HepG2 (cell line): ENCODE results near the gene PDE1C. TPM values are rescaled to one million over a fixed set of nuclear protein-coding genes. Genes with fewer than 3 reads are reported as not detected.

Experiments
- ATAC-seq: fragments of 200-7000 bp; cut with Tn5 transposase; 3 replicates; pipeline ENCODE4 v1.9.1; 2020; ENCODE audit warnings: mild to moderate bottlenecking, moderate library complexity
- BruUV-seq: library from RNA; stranded (reverse); fragments of 400-500 nt; replicated peaks from 2 replicates; lab custom pipeline; 2021; lab: Mats Ljungman, UMichigan
- CTCF ChIA-PET: fragments of 300-600 bp; formaldehyde crosslinking; extraction: SDS; loops from one replicate; lab custom pipeline; 2021; ENCODE audit warnings: low total read pairs, inconsistent platforms, low intra/inter-chr PET ratio; lab: Yijun Ruan, JAX
- POLR2A ChIA-PET: fragments of 350-600 bp; sonication (Branson Sonifier 250); formaldehyde crosslinking; loops from one replicate; lab custom pipeline; 2020; ENCODE audit warnings: antibody characterized with exemption, inconsistent platforms; lab: Yijun Ruan, JAX
- DNase-seq: peaks from one replicate; pipeline ENCODE4 v3.0.0-alpha.2; 2015; ENCODE audit warnings: low spot score
- FAIRE-seq: peaks from 3 replicates; lab custom pipeline; 2011; peaks lifted over from hg19 to GRCh38; lab: Jason Lieb, UNC
- H2AFZ ChIP-seq: one replicate; pipeline ENCODE4 v1.6.1; 2011; ENCODE audit warnings: low read length, inconsistent platforms
- H3K27ac ChIP-seq: fragments of 300-600 bp; 3 replicates; pipeline ENCODE4 v1.8.0; 2011; ENCODE audit warnings: mixed run types, mild to moderate bottlenecking, mixed read lengths, low read length, inconsistent platforms; ENCODE audit not compliant: insufficient read depth; ENCODE audit errors: extremely low read length
- H3K27me3 ChIP-seq, 2 experiments: fragments of 200-600 bp in 1 of 2; 2 replicates in 1 of 2; 3 replicates in 1 of 2; pipeline versions ENCODE4 v1.6.0 to v1.8.0; 2011; ENCODE audit warnings: low read length in 2 of 2, mild to moderate bottlenecking in 2 of 2, moderate library complexity in 2 of 2, inconsistent platforms in 1 of 2; ENCODE audit not compliant: insufficient read depth in 2 of 2, control insufficient read depth in 1 of 2
- H3K36me3 ChIP-seq, 2 experiments: fragments of 200-600 bp in 1 of 2; replicated peaks in 1 of 2; 2 replicates in 1 of 2; 3 replicates in 1 of 2; pipeline versions ENCODE4 v1.5.1 to v1.8.0; 2011; ENCODE audit warnings: low read length in 2 of 2, inconsistent platforms in 1 of 2; ENCODE audit not compliant: insufficient read depth in 2 of 2, control insufficient read depth in 1 of 2
- H3K4me1 ChIP-seq: 2 replicates; pipeline ENCODE4 v1.5.1; 2012; ENCODE audit warnings: low read length, inconsistent platforms; ENCODE audit not compliant: insufficient read depth
- H3K4me2 ChIP-seq: 2 replicates; pipeline ENCODE4 v1.6.0; 2011; ENCODE audit warnings: low read depth, low read length, inconsistent platforms
- H3K4me3 ChIP-seq, 3 experiments: fragments of 200-600 bp in 1 of 3; sonication (generic), shearing (Covaris generic) in 1 of 3; replicated peaks in 1 of 3; 2 replicates each; pipeline ENCODE4 v1.5.1; 2011 to 2016; ENCODE audit warnings: low read length in 3 of 3, inconsistent platforms in 2 of 3, low read depth in 2 of 3, mild to moderate bottlenecking in 2 of 3, control low read depth in 1 of 3, mixed read lengths in 1 of 3; ENCODE audit not compliant: insufficient read depth in 1 of 3
- H3K79me2 ChIP-seq: one replicate; pipeline ENCODE4 v1.6.1; 2011; ENCODE audit warnings: low read length, inconsistent platforms; ENCODE audit not compliant: insufficient read depth
- H3K9ac ChIP-seq: 2 replicates; pipeline ENCODE4 v1.6.0; 2011; ENCODE audit warnings: mild to moderate bottlenecking, low read depth, low read length, inconsistent platforms; ENCODE audit not compliant: insufficient read depth
- H3K9me3 ChIP-seq: 2 replicates; pipeline ENCODE4 v1.5.1; 2012; ENCODE audit warnings: mild to moderate bottlenecking, low read length
- H4K20me1 ChIP-seq: 2 replicates; pipeline ENCODE4 v1.6.0; 2011; ENCODE audit warnings: inconsistent platforms, mild to moderate bottlenecking, low read length, moderate library complexity; ENCODE audit not compliant: insufficient read depth
- FOXA1 ChIP-seq, 2 experiments: fragments of 450-650 bp in 1 of 2; sonication (generic) in 1 of 2; formaldehyde crosslinking in 1 of 2; IDR thresholded peaks; 2 replicates each; pipeline versions ENCODE4 v1.4.0 to v1.6.1; 2016 to 2020; ENCODE audit warnings: missing genetic modification reagents in 1 of 2
- MEF2D ChIP-seq: sonication (generic); formaldehyde crosslinking; IDR thresholded peaks from 2 replicates; pipeline ENCODE4 v1.5.1; 2020; ENCODE audit warnings: mild to moderate bottlenecking, missing genetic modification reagents
- POLR2AphosphoS5 ChIP-seq: IDR thresholded peaks from 2 replicates; pipeline ENCODE4 v1.6.1; 2012; ENCODE audit warnings: low read depth, low read length
- SMC3 ChIP-seq: IDR thresholded peaks from 2 replicates; pipeline ENCODE4 v1.6.1; 2011; ENCODE audit warnings: low read length, improper control_type of control experiment
- STAG1 ChIP-seq: sonication (generic); formaldehyde crosslinking; IDR thresholded peaks from 2 replicates; pipeline ENCODE4 v1.4.0; 2020; ENCODE audit warnings: missing genetic modification reagents
- TEAD3 ChIP-seq: optimal IDR thresholded peaks from 2 replicates; pipeline ENCODE3; 2016; ENCODE audit warnings: borderline replicate concordance
- THYN1 ChIP-seq: sonication (generic); formaldehyde crosslinking; IDR thresholded peaks from 2 replicates; pipeline ENCODE4 v1.8.1; 2023; ENCODE audit warnings: low read depth, mild to moderate bottlenecking, moderate library complexity, missing genetic modification reagents, borderline replicate concordance
- ZNF652 ChIP-seq: IDR thresholded peaks from 2 replicates; pipeline ENCODE4 v1.6.1; 2016; ENCODE audit warnings: low read depth, borderline replicate concordance
- WGBS: methylation state at CpG from one replicate; pipeline ENCODE4 v1.1.6; 2017; ENCODE audit warnings: low lambda C conversion rate; 5-methylcytosine and 5-hydroxymethylcytosine counted together
- in situ Hi-C: cut with HindIII; loops from 2 replicates; pipeline ENCODE4 v1.10.0; 2017; ENCODE audit warnings: low pct_unique_long_range_greater_than_20kb; ENCODE audit not compliant: extremely low pct_ligation_motif_present
- intact Hi-C: fragments of 100-400 bp; cut with micrococcal nuclease; formaldehyde crosslinking; loops from one replicate; pipeline ENCODE4 v1.10.0; 2022; ENCODE audit not compliant: unreplicated experiment
- polyA plus RNA-seq, 8 experiments: library from polyadenylated mRNA; depleted of rRNA in 3 of 8; stranded (reverse) in 7 of 8; unstranded in 1 of 8; fragments of >200 nt; fragmentation: Illumina TruSeq in 4 of 8; extraction: Trizol in 4 of 8; gene quantifications; 2 replicates each; pipeline versions ENCODE4 v1.2.1 to v1.2.3, GENCODE V29; 2011 to 2016; ENCODE audit warnings: low read depth in 4 of 8, missing spikeins in 1 of 8, mixed read lengths in 1 of 8; ENCODE audit not compliant: insufficient read depth in 1 of 8
- total RNA-seq, 5 experiments: library from RNA; depleted of rRNA; stranded (reverse); fragments of >200 nt; fragmentation: Illumina TruSeq; extraction: Trizol; gene quantifications; 2 replicates each; pipeline ENCODE4 v1.2.3, GENCODE V29; 2016; ENCODE audit warnings: low read depth in 1 of 5
- TF ChIP-seq, protein P1 (sequence below): sonication (generic); formaldehyde crosslinking; IDR thresholded peaks from 2 replicates; pipeline ENCODE4 v1.8.1; 2023; ENCODE audit warnings: missing genetic modification reagents, mild to moderate bottlenecking, borderline replicate concordance
- TF ChIP-seq, protein P2 (sequence below): sonication (generic); formaldehyde crosslinking; IDR thresholded peaks from 2 replicates; pipeline ENCODE4 v1.5.0; 2020; ENCODE audit warnings: missing genetic modification reagents
- TF ChIP-seq, protein P3 (sequence below): sonication (generic); formaldehyde crosslinking; IDR thresholded peaks from 2 replicates; pipeline ENCODE4 v1.4.0; 2020; ENCODE audit warnings: missing genetic modification reagents
- TF ChIP-seq, protein P4 (sequence below): sonication (generic); formaldehyde crosslinking; IDR thresholded peaks from 2 replicates; pipeline ENCODE4 v1.5.0; 2020; ENCODE audit warnings: mild to moderate bottlenecking, missing genetic modification reagents, moderate library complexity

Gene PDE1C
- total and polyA plus RNA-seq, 2 of the 13 experiments (the other 11 are each of a cell fraction or from before 2014, with no cell fraction given): not detected

DNA sequence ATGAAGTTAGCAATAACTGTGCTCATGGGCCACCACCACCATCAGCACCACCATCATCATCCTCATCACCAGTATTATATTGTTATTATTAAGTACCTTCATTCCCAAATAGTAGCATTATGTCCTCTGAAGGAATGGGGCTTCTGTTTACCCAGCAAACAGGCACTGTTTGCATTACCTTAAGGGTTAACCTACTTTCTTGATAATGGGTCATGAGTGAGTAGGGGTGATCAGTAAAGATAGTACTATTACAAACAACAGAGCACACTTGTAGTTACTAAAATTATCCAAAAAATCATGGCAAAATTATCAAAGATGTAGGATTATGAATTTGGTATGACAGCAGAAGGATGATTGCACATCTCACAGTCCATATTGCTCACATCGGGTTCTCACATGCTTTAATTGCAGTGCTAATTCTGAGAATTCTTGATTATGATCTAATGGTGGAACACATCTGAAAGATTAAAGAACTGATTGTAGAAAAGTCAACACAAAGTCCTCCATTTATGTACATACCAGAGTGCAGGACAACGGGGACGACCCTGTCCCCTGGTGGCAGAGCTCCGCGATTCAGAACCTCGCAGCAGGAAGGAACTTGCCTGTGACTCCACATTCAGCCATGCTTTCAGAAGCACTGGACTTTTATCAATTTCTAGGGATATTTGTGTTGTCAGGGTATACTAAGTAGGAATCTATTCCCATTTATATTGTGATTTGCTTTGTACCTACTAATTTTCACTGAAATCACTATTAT is 31.0 kb downstream of the PDE1C start:
- Histone ChIP-seq H3K9me3 (no peaks in the 10 kb centered on the region), H3K27me3 (no peaks in the 10 kb centered on the region), H3K4me3 (no peak overlapping the region), H3K4me1 (no peaks in the 10 kb centered on the region), H4K20me1 (no peaks in the 10 kb centered on the region), H3K79me2 (no peaks in the 10 kb centered on the region), H3K36me3 (no peaks in the 10 kb centered on the region)
- ChIA-PET CTCF (no interaction called here), POLR2A (no interaction called here)
- WGBS: 0% methylated on average over 1 of the region's 6 CpGs
- intact Hi-C loops: no loop called here
- peak; percentile 83 for ATAC-seq
- in situ Hi-C loops: no loop called here
- peak; percentile 16 for DNase-seq
- TF ChIP-seq TEAD3 (CRISPR knock-in tag): peak; percentile 44
- TF ChIP-seq, protein P1, sequence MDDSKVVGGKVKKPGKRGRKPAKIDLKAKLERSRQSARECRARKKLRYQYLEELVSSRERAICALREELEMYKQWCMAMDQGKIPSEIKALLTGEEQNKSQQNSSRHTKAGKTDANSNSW: no peak
- TF ChIP-seq, protein P2, sequence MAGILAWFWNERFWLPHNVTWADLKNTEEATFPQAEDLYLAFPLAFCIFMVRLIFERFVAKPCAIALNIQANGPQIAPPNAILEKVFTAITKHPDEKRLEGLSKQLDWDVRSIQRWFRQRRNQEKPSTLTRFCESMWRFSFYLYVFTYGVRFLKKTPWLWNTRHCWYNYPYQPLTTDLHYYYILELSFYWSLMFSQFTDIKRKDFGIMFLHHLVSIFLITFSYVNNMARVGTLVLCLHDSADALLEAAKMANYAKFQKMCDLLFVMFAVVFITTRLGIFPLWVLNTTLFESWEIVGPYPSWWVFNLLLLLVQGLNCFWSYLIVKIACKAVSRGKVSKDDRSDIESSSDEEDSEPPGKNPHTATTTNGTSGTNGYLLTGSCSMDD: no peak
- TF ChIP-seq POLR2AphosphoS5: no peak
- TF ChIP-seq, protein P3, sequence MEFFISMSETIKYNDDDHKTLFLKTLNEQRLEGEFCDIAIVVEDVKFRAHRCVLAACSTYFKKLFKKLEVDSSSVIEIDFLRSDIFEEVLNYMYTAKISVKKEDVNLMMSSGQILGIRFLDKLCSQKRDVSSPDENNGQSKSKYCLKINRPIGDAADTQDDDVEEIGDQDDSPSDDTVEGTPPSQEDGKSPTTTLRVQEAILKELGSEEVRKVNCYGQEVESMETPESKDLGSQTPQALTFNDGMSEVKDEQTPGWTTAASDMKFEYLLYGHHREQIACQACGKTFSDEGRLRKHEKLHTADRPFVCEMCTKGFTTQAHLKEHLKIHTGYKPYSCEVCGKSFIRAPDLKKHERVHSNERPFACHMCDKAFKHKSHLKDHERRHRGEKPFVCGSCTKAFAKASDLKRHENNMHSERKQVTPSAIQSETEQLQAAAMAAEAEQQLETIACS: no peak
- TF ChIP-seq SMC3: peak; percentile 50; the same call in 1 of the 2 replicates
- TF ChIP-seq ZNF652 (CRISPR knock-in tag): peak; percentile 56; the same call in 1 of the 2 replicates
- TF ChIP-seq, protein P4, sequence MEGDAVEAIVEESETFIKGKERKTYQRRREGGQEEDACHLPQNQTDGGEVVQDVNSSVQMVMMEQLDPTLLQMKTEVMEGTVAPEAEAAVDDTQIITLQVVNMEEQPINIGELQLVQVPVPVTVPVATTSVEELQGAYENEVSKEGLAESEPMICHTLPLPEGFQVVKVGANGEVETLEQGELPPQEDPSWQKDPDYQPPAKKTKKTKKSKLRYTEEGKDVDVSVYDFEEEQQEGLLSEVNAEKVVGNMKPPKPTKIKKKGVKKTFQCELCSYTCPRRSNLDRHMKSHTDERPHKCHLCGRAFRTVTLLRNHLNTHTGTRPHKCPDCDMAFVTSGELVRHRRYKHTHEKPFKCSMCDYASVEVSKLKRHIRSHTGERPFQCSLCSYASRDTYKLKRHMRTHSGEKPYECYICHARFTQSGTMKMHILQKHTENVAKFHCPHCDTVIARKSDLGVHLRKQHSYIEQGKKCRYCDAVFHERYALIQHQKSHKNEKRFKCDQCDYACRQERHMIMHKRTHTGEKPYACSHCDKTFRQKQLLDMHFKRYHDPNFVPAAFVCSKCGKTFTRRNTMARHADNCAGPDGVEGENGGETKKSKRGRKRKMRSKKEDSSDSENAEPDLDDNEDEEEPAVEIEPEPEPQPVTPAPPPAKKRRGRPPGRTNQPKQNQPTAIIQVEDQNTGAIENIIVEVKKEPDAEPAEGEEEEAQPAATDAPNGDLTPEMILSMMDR: peak; percentile 57
- TF ChIP-seq STAG1 (CRISPR knock-in tag): peak; percentile 45
- TF ChIP-seq THYN1 (CRISPR knock-in tag): no peak
- TF ChIP-seq MEF2D (CRISPR knock-in tag): no peak
- no peak for TF ChIP-seq FOXA1 (IDR thresholded peaks at IDR 0.05)
- TF ChIP-seq FOXA1 (CRISPR knock-in tag; IDR thresholded peaks at IDR 0.05): peak; percentile 56; the same call in 1 of the 2 replicates
- TF ChIP-seq, all 625 proteins: peak for 6
- no TSS peak for BruUV-seq
- Histone ChIP-seq H3K4me2 (no peak overlapping the region), H3K27ac (no peak overlapping the region), H2AFZ (no peak overlapping the region), H3K9ac (no peak overlapping the region)
- no peak for FAIRE-seq
